K562 (cell line): ENCODE data around the gene ARHGEF12. TPM values are rescaled to one million over a fixed set of nuclear protein-coding genes. Genes with fewer than 3 reads are reported as not detected.

Experiments
- ATAC-seq: fragments of 200-7000 bp; cut with Tn5 transposase; 3 replicates; pipeline ENCODE4 v1.9.1; 2020; ENCODE audit warnings: moderate library complexity
- BruUV-seq: library from RNA; stranded (reverse); fragments of 400-500 nt; replicated peaks from 2 replicates; lab custom pipeline; 2021; lab: Mats Ljungman, UMichigan
- CTCF ChIA-PET: fragments of 300-600 bp; formaldehyde crosslinking; extraction: SDS; loops from one replicate; lab custom pipeline; 2021; ENCODE audit warnings: low intra/inter-chr PET ratio; lab: Yijun Ruan, JAX
- POLR2A ChIA-PET: fragments of 300-600, 350-650 bp; sonication (Branson Sonifier 250); formaldehyde crosslinking; extraction: SDS; loops from one replicate; lab custom pipeline; 2021; ENCODE audit warnings: antibody characterized with exemption, inconsistent platforms; lab: Yijun Ruan, JAX
- DNase-seq, 4 experiments: peaks; one replicate each; pipeline versions ENCODE4 v3.0.0 to v3.0.0-alpha.2; 2011 to 2018; ENCODE audit warnings: low spot score in 3 of 4, mixed read lengths in 3 of 4; ENCODE audit errors: extremely low read depth in 1 of 4
- FAIRE-seq: peaks from 2 replicates; lab custom pipeline; 2011; peaks lifted over from hg19 to GRCh38; lab: Jason Lieb, UNC
- H2AFZ ChIP-seq: 2 replicates; pipeline ENCODE4 v1.6.0; 2011; ENCODE audit warnings: low read depth, low read length, control low read depth, inconsistent platforms
- H3K27ac ChIP-seq: fragments of 200-600 bp; 3 replicates; pipeline ENCODE4 v1.8.0; 2011; ENCODE audit warnings: low read depth, mild to moderate bottlenecking, control low read depth, inconsistent platforms, low read length, moderate library complexity, mixed read lengths; ENCODE audit errors: extremely low read depth
- H3K27me3 ChIP-seq, 2 experiments: fragments of 300-600 bp in 1 of 2; 2 replicates in 1 of 2; 3 replicates in 1 of 2; pipeline versions ENCODE4 v1.6.0 to v1.8.0; 2011; ENCODE audit warnings: inconsistent platforms in 2 of 2, low read length in 2 of 2, mild to moderate bottlenecking in 1 of 2, mixed read lengths in 1 of 2, moderate library complexity in 1 of 2; ENCODE audit not compliant: control insufficient read depth in 2 of 2, insufficient read depth in 2 of 2
- H3K36me3 ChIP-seq: fragments of 300-600 bp; 3 replicates; pipeline ENCODE4 v1.8.0; 2011; ENCODE audit warnings: mild to moderate bottlenecking, low read length, inconsistent platforms; ENCODE audit not compliant: control insufficient read depth, insufficient read depth
- H3K4me1 ChIP-seq, 2 experiments: fragments of 200-600 bp in 1 of 2; replicated peaks in 1 of 2; 2 replicates in 1 of 2; 3 replicates in 1 of 2; pipeline versions ENCODE4 v1.5.1 to v1.8.0; 2011; ENCODE audit warnings: inconsistent platforms in 2 of 2, low read length in 2 of 2, mild to moderate bottlenecking in 1 of 2, mixed read lengths in 1 of 2, moderate library complexity in 1 of 2; ENCODE audit not compliant: control insufficient read depth in 2 of 2, insufficient read depth in 2 of 2
- H3K4me2 ChIP-seq: 2 replicates; pipeline ENCODE4 v1.6.1; 2011; ENCODE audit warnings: low read length, control low read depth, inconsistent platforms, mixed read lengths; ENCODE audit not compliant: insufficient read depth
- H3K4me3 ChIP-seq: fragments of 200-600 bp; sonication (generic), shearing (Covaris generic); 2 replicates; pipeline ENCODE4 v1.5.1; 2016; ENCODE audit warnings: control low read depth, inconsistent platforms
- H3K79me2 ChIP-seq: fragments of 200-600 bp; 3 replicates; pipeline ENCODE4 v1.8.0; 2011; ENCODE audit warnings: low read length, inconsistent platforms; ENCODE audit not compliant: control insufficient read depth, insufficient read depth
- H3K9ac ChIP-seq, 2 experiments: 2 replicates each; pipeline versions ENCODE4 v1.6.0 to v1.6.1; 2011; ENCODE audit warnings: low read depth in 2 of 2, low read length in 2 of 2, control low read depth in 1 of 2, inconsistent platforms in 1 of 2, mild to moderate bottlenecking in 1 of 2, mixed read lengths in 1 of 2; ENCODE audit not compliant: insufficient read depth in 1 of 2
- H3K9me1 ChIP-seq: one replicate; pipeline ENCODE4 v1.6.0; 2011; ENCODE audit warnings: inconsistent platforms, mild to moderate bottlenecking, low read length, moderate library complexity; ENCODE audit not compliant: control insufficient read depth, insufficient read depth
- H3K9me3 ChIP-seq: replicated peaks from 2 replicates; pipeline ENCODE4 v1.5.1; 2011; ENCODE audit warnings: low read depth, low read length, inconsistent platforms; ENCODE audit not compliant: control insufficient read depth, insufficient read depth
- H4K20me1 ChIP-seq: replicated peaks from 2 replicates; pipeline ENCODE4 v1.6.1; 2011; ENCODE audit warnings: low read length, inconsistent platforms, mixed read lengths; ENCODE audit not compliant: control insufficient read depth, insufficient read depth
- ARID1B ChIP-seq: fragments of 450-650 bp; IDR thresholded peaks from 2 replicates; pipeline ENCODE4 v1.6.1; 2016; ENCODE audit warnings: antibody characterized with exemption, mild to moderate bottlenecking, inconsistent platforms
- ATF4 ChIP-seq: fragments of 450-650 bp; formaldehyde crosslinking; IDR thresholded peaks from 2 replicates; pipeline ENCODE4 v1.4.0; 2022; ENCODE audit warnings: mild to moderate bottlenecking, moderate library complexity
- CBFA2T3 ChIP-seq: fragments of 450-650 bp; IDR thresholded peaks from 2 replicates; pipeline ENCODE4 v1.6.1; 2017
- CTCFL ChIP-seq: IDR thresholded peaks from 2 replicates; pipeline ENCODE4 v1.6.1; 2011; ENCODE audit warnings: borderline replicate concordance, low read depth, mild to moderate bottlenecking, moderate library complexity, low read length; ENCODE audit not compliant: insufficient read depth, poor library complexity, severe bottlenecking
- FIP1L1 ChIP-seq: fragments of 200-400 bp; formaldehyde crosslinking; IDR thresholded peaks from 2 replicates; pipeline ENCODE4 v1.6.1; 2018; ENCODE audit warnings: mild to moderate bottlenecking, low read depth, low read length; ENCODE audit not compliant: poor library complexity, severe bottlenecking
- FOXA3 ChIP-seq, 2 experiments: fragments of 450-650 bp in 1 of 2; sonication (generic) in 1 of 2; formaldehyde crosslinking; IDR thresholded peaks in 1 of 2; conservative IDR thresholded peaks in 1 of 2; 2 replicates each; pipeline versions ENCODE4 v1.4.0 to v1.8.0; 2020 to 2022; ENCODE audit warnings: mild to moderate bottlenecking in 2 of 2, missing genetic modification reagents in 1 of 2
- FOXP1 ChIP-seq: sonication (generic); formaldehyde crosslinking; IDR thresholded peaks from 2 replicates; pipeline ENCODE4 v1.8.0; 2022; ENCODE audit warnings: mild to moderate bottlenecking, missing genetic modification reagents
- MTA2 ChIP-seq: fragments of 450-650 bp; IDR thresholded peaks from 2 replicates; pipeline ENCODE4 v1.6.1; 2016; ENCODE audit warnings: low read depth
- SETDB1 ChIP-seq: IDR thresholded peaks from one replicate; pipeline ENCODE4 v1.6.1; 2012; ENCODE audit warnings: low read length, control low read depth, inconsistent platforms
- U2AF2 ChIP-seq: fragments of 200-400 bp; formaldehyde crosslinking; optimal IDR thresholded peaks from 2 replicates; pipeline ENCODE3; 2017; ENCODE audit warnings: low read depth, mild to moderate bottlenecking, low read length
- ZNF740 ChIP-seq, 3 experiments: fragments of 200-800 bp in 1 of 3; sonication (Bioruptor generic) in 1 of 3; sonication (generic) in 1 of 3; formaldehyde crosslinking in 1 of 3; IDR thresholded peaks; 2 replicates each; pipeline versions ENCODE4 v1.6.1 to v1.8.0; 2016 to 2022; ENCODE audit warnings: mild to moderate bottlenecking in 2 of 3, missing compliant biosample characterization in 2 of 3, missing genetic modification characterization in 2 of 3, missing genetic modification reagents in 1 of 3
- WGBS: fragments of 100-300 bp; shearing (Covaris generic); methylation state at CpG from one replicate; pipeline ENCODE4 v1.1.6; 2016; ENCODE audit warnings: low coverage, mixed read lengths; ENCODE audit not compliant: insufficient coverage; ENCODE audit errors: missing lambda C conversion rate; 5-methylcytosine and 5-hydroxymethylcytosine counted together
- in situ Hi-C: fragments of 300-500 bp; cut with MboI; formaldehyde crosslinking; loops from 4 replicates; pipeline ENCODE4 v1.15.0; 2018; ENCODE audit warnings: inconsistent platforms, mixed read lengths
- intact Hi-C: fragments of 100-400 bp; cut with micrococcal nuclease; formaldehyde crosslinking; loops from 2 replicates; pipeline ENCODE4 v1.14.2; 2022
- polyA plus RNA-seq, 8 experiments: library from polyadenylated mRNA; depleted of rRNA in 4 of 8; stranded (reverse) in 5 of 8; unstranded in 3 of 8; fragments of >200 nt; fragmentation: Nextera tagmentation in 2 of 8; fragmentation: Illumina TruSeq in 1 of 8; extraction: Ambion mirVana in 2 of 8; extraction: Trizol in 1 of 8; gene quantifications; 2 replicates each; pipeline versions ENCODE4 v1.2.1 to v1.2.3, GENCODE V29; 2011 to 2014; ENCODE audit warnings: inconsistent platforms in 1 of 8, missing spikeins in 1 of 8
- total RNA-seq, 7 experiments: library from RNA; depleted of rRNA in 6 of 7; stranded (reverse); fragments of >200 nt in 6 of 7; fragmentation: Illumina TruSeq in 2 of 7; extraction: Trizol in 2 of 7; gene quantifications; 2 replicates each; pipeline versions ENCODE4 v1.2.1 to v1.2.3, GENCODE V29; 2011 to 2021; ENCODE audit warnings: low replicate concordance in 1 of 7
- TF ChIP-seq, protein P1 (sequence below): fragments of 450-650 bp; IDR thresholded peaks from 2 replicates; pipeline ENCODE4 v1.6.1; 2016; ENCODE audit warnings: antibody characterized with exemption
- TF ChIP-seq, protein P2 (sequence below): sonication (generic); formaldehyde crosslinking; IDR thresholded peaks from 2 replicates; pipeline ENCODE4 v1.8.1; 2022; ENCODE audit warnings: missing genetic modification reagents
- TF ChIP-seq, protein P3 (sequence below): fragments of 250-450 bp; sonication (Bioruptor Pico); IDR thresholded peaks from 2 replicates; pipeline ENCODE4 v1.8.0; 2021; ENCODE audit warnings: borderline replicate concordance, mild to moderate bottlenecking, moderate library complexity; ENCODE audit not compliant: poor library complexity, severe bottlenecking

ARHGEF12 gene
- total and polyA plus RNA-seq, 9 of the 15 experiments (the other 6 are each of a cell fraction or from before 2014, with no cell fraction given): 3.5 to 51.7 (median 29.5) TPM

- H3K9ac ChIP-seq: no peak overlapping the region; a peak in 1 of 4 replicates
- peaks cover 9 to 38% of the 10 kb centered on the region in 2 experiments; a peak in 4 of 5 replicates for H3K27me3 ChIP-seq
- intact Hi-C loops (no loop called here), in situ Hi-C loops (no loop called here)
- ATAC-seq: peak; percentile 78
- no peaks in the 10 kb centered on the region for H4K20me1 ChIP-seq
- H3K4me2 ChIP-seq: no peak overlapping the region
- no peaks in the 10 kb centered on the region for H3K9me3 ChIP-seq
- no peaks in the 10 kb centered on the region for H3K36me3 ChIP-seq
- BruUV-seq: no TSS peak
- H3K79me2 ChIP-seq: no peaks in the 10 kb centered on the region
- peak in 2 of 4 experiments; percentile 48 to 55 for DNase-seq
- H3K9me1 ChIP-seq: no peaks in the 10 kb centered on the region
- 3% methylated on average over 3 of the region's 3 CpGs for WGBS
- H2AFZ ChIP-seq: no peak overlapping the region
- H3K4me1 ChIP-seq: peaks cover 0 to 5% of the 10 kb centered on the region in 2 experiments; a peak in 1 of 5 replicates
- POLR2A ChIA-PET: interaction anchor here (1.4 to 1.6 kb wide), 2 partner anchors 9 to 12 kb away, joined by 3 to 4 read pairs; no protein-coding TSS in a partner anchor
- CTCF ChIA-PET: no interaction called here
- peak; percentile 52 for FAIRE-seq
- H3K4me3 ChIP-seq: no peak overlapping the region
- no peak overlapping the region for H3K27ac ChIP-seq
- TF ChIP-seq CTCFL (no peak), SETDB1 (no peak), ATF4 (CRISPR knock-in tag) (no peak), FOXP1 (CRISPR knock-in tag) (no peak), FOXA3 (CRISPR knock-in tag; conservative IDR thresholded peaks at IDR 0.05 in 1 of 2, IDR thresholded peaks at IDR 0.05 in 1 of 2) (no peak), ARID1B (0 out of 2 replicates have a peak, but pooled peaks have one; percentile 29), ZNF740 (CRISPR knock-in tag; IDR thresholded peaks at IDR 0.05) (no peak), ZNF740 (tag; IDR thresholded peaks at IDR 0.05) (no peak), CBFA2T3 (peak; percentile 73), MTA2 (no peak), FIP1L1 (no peak), U2AF2 (no peak)
- TF ChIP-seq, protein P1, sequence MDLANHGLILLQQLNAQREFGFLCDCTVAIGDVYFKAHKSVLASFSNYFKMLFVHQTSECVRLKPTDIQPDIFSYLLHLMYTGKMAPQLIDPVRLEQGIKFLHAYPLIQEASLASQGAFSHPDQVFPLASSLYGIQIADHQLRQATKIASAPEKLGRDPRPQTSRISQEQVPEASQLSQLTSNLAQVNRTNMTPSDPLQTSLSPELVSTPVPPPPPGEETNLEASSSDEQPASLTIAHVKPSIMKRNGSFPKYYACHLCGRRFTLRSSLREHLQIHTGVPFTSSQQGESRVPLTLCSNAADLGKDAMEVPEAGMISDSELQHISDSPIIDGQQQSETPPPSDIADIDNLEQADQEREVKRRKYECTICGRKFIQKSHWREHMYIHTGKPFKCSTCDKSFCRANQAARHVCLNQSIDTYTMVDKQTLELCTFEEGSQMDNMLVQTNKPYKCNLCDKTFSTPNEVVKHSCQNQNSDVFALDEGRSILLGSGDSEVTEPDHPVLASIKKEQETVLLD: no peak
- TF ChIP-seq, protein P2, sequence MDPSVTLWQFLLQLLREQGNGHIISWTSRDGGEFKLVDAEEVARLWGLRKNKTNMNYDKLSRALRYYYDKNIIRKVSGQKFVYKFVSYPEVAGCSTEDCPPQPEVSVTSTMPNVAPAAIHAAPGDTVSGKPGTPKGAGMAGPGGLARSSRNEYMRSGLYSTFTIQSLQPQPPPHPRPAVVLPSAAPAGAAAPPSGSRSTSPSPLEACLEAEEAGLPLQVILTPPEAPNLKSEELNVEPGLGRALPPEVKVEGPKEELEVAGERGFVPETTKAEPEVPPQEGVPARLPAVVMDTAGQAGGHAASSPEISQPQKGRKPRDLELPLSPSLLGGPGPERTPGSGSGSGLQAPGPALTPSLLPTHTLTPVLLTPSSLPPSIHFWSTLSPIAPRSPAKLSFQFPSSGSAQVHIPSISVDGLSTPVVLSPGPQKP (CRISPR knock-in tag): no peak
- TF ChIP-seq, protein P3, sequence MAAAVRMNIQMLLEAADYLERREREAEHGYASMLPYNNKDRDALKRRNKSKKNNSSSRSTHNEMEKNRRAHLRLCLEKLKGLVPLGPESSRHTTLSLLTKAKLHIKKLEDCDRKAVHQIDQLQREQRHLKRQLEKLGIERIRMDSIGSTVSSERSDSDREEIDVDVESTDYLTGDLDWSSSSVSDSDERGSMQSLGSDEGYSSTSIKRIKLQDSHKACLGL: no peak
These were observed 21.4 kb upstream of the ARHGEF12 start for GRCh38 chr11:120314861-120315260.
